Keratinocyte (primary cell): ENCODE measurements around the gene SPATA24. TPM values are rescaled to one million over a fixed set of nuclear protein-coding genes. Genes with fewer than 3 reads are reported as not detected.

Experiments
- DNase-seq: peaks from one replicate; pipeline ENCODE4 v3.0.0-alpha.2; 2011; ENCODE audit warnings: low read depth, missing footprints, low spot score
- FAIRE-seq: peaks from 2 replicates; lab custom pipeline; 2011; peaks lifted over from hg19 to GRCh38; lab: Jason Lieb, UNC
- H2AFZ ChIP-seq: 2 replicates; pipeline ENCODE4 v1.6.0; 2012; ENCODE audit warnings: low read length, control low read depth, inconsistent platforms; ENCODE audit not compliant: control insufficient read depth
- H3K27ac ChIP-seq: 2 replicates; pipeline ENCODE4 v1.5.1; 2011; ENCODE audit warnings: low read length; ENCODE audit not compliant: control insufficient read depth, insufficient read depth
- H3K27me3 ChIP-seq: 3 replicates; pipeline ENCODE4 v1.6.0; 2011; ENCODE audit warnings: low read length; ENCODE audit not compliant: control insufficient read depth, insufficient read depth; ENCODE audit errors: extremely low read depth
- H3K36me3 ChIP-seq, 2 experiments: 2 replicates in 1 of 2; 3 replicates in 1 of 2; pipeline ENCODE4 v1.5.1; 2011; ENCODE audit warnings: low read length in 2 of 2, mild to moderate bottlenecking in 1 of 2; ENCODE audit not compliant: control insufficient read depth in 2 of 2, insufficient read depth in 2 of 2; ENCODE audit errors: extremely low read depth in 1 of 2
- H3K4me1 ChIP-seq: 3 replicates; pipeline ENCODE4 v1.5.1; 2011; ENCODE audit warnings: low read length; ENCODE audit not compliant: control insufficient read depth, insufficient read depth; ENCODE audit errors: extremely low read depth
- H3K4me2 ChIP-seq: 3 replicates; pipeline ENCODE4 v1.6.0; 2011; ENCODE audit warnings: low read depth, low read length; ENCODE audit not compliant: control insufficient read depth, insufficient read depth; ENCODE audit errors: extremely low read depth
- H3K4me3 ChIP-seq, 3 experiments: fragments of 200-600 bp in 1 of 3; sonication (generic) in 1 of 3; 2 replicates in 2 of 3; 3 replicates in 1 of 3; pipeline ENCODE4 v1.5.1; 2011 to 2016; ENCODE audit warnings: low read length in 3 of 3, mild to moderate bottlenecking in 3 of 3, control low read depth in 2 of 3, inconsistent platforms in 1 of 3, low read depth in 1 of 3, mixed read lengths in 1 of 3, mixed run types in 1 of 3, moderate library complexity in 1 of 3; ENCODE audit not compliant: control insufficient read depth in 2 of 3, insufficient read depth in 2 of 3; ENCODE audit errors: extremely low read depth in 1 of 3
- H3K79me2 ChIP-seq: 2 replicates; pipeline ENCODE4 v1.6.0; 2012; ENCODE audit warnings: low read length; ENCODE audit not compliant: control insufficient read depth, insufficient read depth
- H3K9ac ChIP-seq: 3 replicates; pipeline ENCODE4 v1.6.0; 2011; ENCODE audit warnings: low read length; ENCODE audit not compliant: control insufficient read depth, insufficient read depth; ENCODE audit errors: extremely low read depth
- H3K9me1 ChIP-seq: 3 replicates; pipeline ENCODE4 v1.6.0; 2011; ENCODE audit warnings: low read length; ENCODE audit not compliant: control insufficient read depth, insufficient read depth; ENCODE audit errors: extremely low read depth
- H3K9me3 ChIP-seq: 2 replicates; pipeline ENCODE4 v1.5.1; 2012; ENCODE audit warnings: low read depth, low read length; ENCODE audit not compliant: control insufficient read depth
- H4K20me1 ChIP-seq: 3 replicates; pipeline ENCODE4 v1.6.0; 2011; ENCODE audit warnings: low read length; ENCODE audit not compliant: control insufficient read depth, insufficient read depth; ENCODE audit errors: extremely low read depth
- CTCF ChIP-seq, 3 experiments: IDR thresholded peaks in 1 of 3; conservative IDR thresholded peaks in 1 of 3; optimal IDR thresholded peaks in 1 of 3; 2 replicates in 2 of 3; 3 replicates in 1 of 3; pipeline versions ENCODE3 to v1.5.1; 2011; ENCODE audit warnings: low read length in 3 of 3, mild to moderate bottlenecking in 3 of 3, moderate library complexity in 2 of 3, control low read depth in 1 of 3, inconsistent platforms in 1 of 3; ENCODE audit not compliant: insufficient read depth in 2 of 3; ENCODE audit errors: extremely low read depth in 1 of 3
- EZH2 ChIP-seq: IDR thresholded peaks from one replicate; pipeline ENCODE4 v1.6.1; 2012; ENCODE audit warnings: inconsistent platforms, mild to moderate bottlenecking, low read length, moderate library complexity
- dilution Hi-C: fragments of 300-500 bp; cut with MboI; formaldehyde crosslinking; loops from one replicate; pipeline ENCODE4 v1.7.0; 2020; ENCODE audit warnings: low sequenced_read_pairs; ENCODE audit not compliant: extremely low pct_ligation_motif_present
- polyA plus RNA-seq, 5 experiments: library from polyadenylated mRNA; depleted of rRNA in 3 of 5; stranded (reverse) in 3 of 5; stranded (forward) in 1 of 5; unstranded in 1 of 5; fragments of >200 nt; gene quantifications; 1 replicate in 1 of 5; 2 replicates in 3 of 5; 3 replicates in 1 of 5; pipeline versions ENCODE4 v1.2.1 to v1.2.3, GENCODE V29; 2011 to 2012; ENCODE audit warnings: missing spikeins in 2 of 5, low read depth in 1 of 5, low replicate concordance in 1 of 5

Gene SPATA24
- polyA plus RNA-seq, 1 donor (not counting 4 experiments of a cell fraction or from before 2014, with no cell fraction given), result 4.9 TPM

GRCh38 chr5:139383993-139384590, 19.8 kb downstream of the SPATA24 start:
- H3K4me1 ChIP-seq, result peaks cover 25% of the 10 kb centered on the region
- H3K27ac ChIP-seq, result no peak overlapping the region
- no peaks in the 10 kb centered on the region for H4K20me1 ChIP-seq
- FAIRE-seq (no peak), DNase-seq (no peak)
- H3K79me2 ChIP-seq, result no peaks in the 10 kb centered on the region
- no peaks in the 10 kb centered on the region for H3K36me3 ChIP-seq
- dilution Hi-C loops, result no loop called here
- H3K4me3 ChIP-seq, result no peak overlapping the region
- H3K9me1 ChIP-seq, result no peaks in the 10 kb centered on the region
- H2AFZ ChIP-seq, result peak overlapping the region; percentile 15
- H3K27me3 ChIP-seq, result no peaks in the 10 kb centered on the region
- no peak overlapping the region for H3K9ac ChIP-seq
- H3K4me2 ChIP-seq, result peak overlapping the region; percentile 16
- TF ChIP-seq CTCF (optimal IDR thresholded peaks at IDR 0.05 in 1 of 3, IDR thresholded peaks at IDR 0.05 in 1 of 3, conservative IDR thresholded peaks at IDR 0.05 in 1 of 3; ENCODE audit: extremely low read depth in 1 of 3, insufficient read depth in 2 of 3, low read length in 3 of 3) (no peak), EZH2 (no peak)
- H3K9me3 ChIP-seq, result no peaks in the 10 kb centered on the region

- Histone ChIP-seq H3K4me1 (peaks cover 32% of the 10 kb centered on the region), H3K9me1 (no peaks in the 10 kb centered on the region), H2AFZ (no peak within 1 kb of the TSS), H3K36me3 (no peaks in the 10 kb centered on the region), H4K20me1 (no peaks in the 10 kb centered on the region), H3K9ac (no peak within 1 kb of the TSS), H3K4me3 (no peak within 1 kb of the TSS), H3K9me3 (no peaks in the 10 kb centered on the region), H3K27me3 (no peaks in the 10 kb centered on the region), H3K27ac (no peak within 1 kb of the TSS), H3K79me2 (no peaks in the 10 kb centered on the region), H3K4me2 (no peak within 1 kb of the TSS)
- dilution Hi-C loops, result no loop called here
- FAIRE-seq (no peak), DNase-seq (no peak)
- no peak for TF ChIP-seq EZH2
- TF ChIP-seq CTCF (optimal IDR thresholded peaks at IDR 0.05 in 1 of 3, IDR thresholded peaks at IDR 0.05 in 1 of 3, conservative IDR thresholded peaks at IDR 0.05 in 1 of 3; ENCODE audit: extremely low read depth in 1 of 3, insufficient read depth in 2 of 3, low read length in 3 of 3), result no peak
These were observed 20.5 kb downstream of the SPATA24 start, which contains the start of gene SLC23A1 for GRCh38 chr5:139383275-139383992. SLC23A1 (minus strand) TSS chr5:139383297; CDS start chr5:139383253, 44 bp downstream.
